Loucy (cell line): ENCODE data around the gene ATAD2B.
"Not testable (repeated sequence)": the region's sequence is repeated elsewhere in the genome, so short reads cannot be mapped to it uniquely, and the experiment has no call there.

Experiments
- H2AFZ ChIP-seq: fragments of 200-600 bp; sonication (generic); 2 replicates; pipeline ENCODE4 v1.6.0; 2016; ENCODE audit warnings: antibody characterized with exemption, mild to moderate bottlenecking, low read length, moderate library complexity
- H3F3A ChIP-seq: fragments of 200-600 bp; 2 replicates; pipeline ENCODE4 v1.6.0; 2016; ENCODE audit warnings: antibody characterized with exemption, low read depth, mild to moderate bottlenecking
- H3K27me3 ChIP-seq: fragments of 200-600 bp; sonication (generic); 2 replicates; pipeline ENCODE4 v1.6.1; 2014; ENCODE audit warnings: low read length, mild to moderate bottlenecking; ENCODE audit not compliant: insufficient read depth, poor library complexity, severe bottlenecking
- H3K36me3 ChIP-seq: fragments of 200-600 bp; sonication (generic); 2 replicates; pipeline ENCODE4 v1.6.1; 2016; ENCODE audit warnings: low read length; ENCODE audit not compliant: insufficient read depth
- H3K4me1 ChIP-seq: fragments of 200-600 bp; sonication (generic); 2 replicates; pipeline ENCODE4 v1.5.1; 2014; ENCODE audit warnings: low read length, mild to moderate bottlenecking; ENCODE audit not compliant: insufficient read depth, poor library complexity, severe bottlenecking
- H3K4me2 ChIP-seq: fragments of 200-600 bp; sonication (generic); 2 replicates; pipeline ENCODE4 v1.6.0; 2014; ENCODE audit warnings: antibody characterized with exemption, low read length, low read depth, mild to moderate bottlenecking; ENCODE audit not compliant: poor library complexity, severe bottlenecking
- H3K4me3 ChIP-seq: fragments of 200-600 bp; sonication (generic); 2 replicates; pipeline ENCODE4 v1.5.1; 2014; ENCODE audit warnings: low read length, mild to moderate bottlenecking, mixed read lengths; ENCODE audit not compliant: poor library complexity, severe bottlenecking
- H3K79me2 ChIP-seq: fragments of 200-600 bp; sonication (generic); 2 replicates; pipeline ENCODE4 v1.6.1; 2014; ENCODE audit warnings: low read length; ENCODE audit not compliant: insufficient read depth
- H3K9ac ChIP-seq: fragments of 200-600 bp; sonication (generic); 2 replicates; pipeline ENCODE4 v1.6.0; 2014; ENCODE audit warnings: mild to moderate bottlenecking, low read depth, low read length, moderate library complexity; ENCODE audit not compliant: poor library complexity, severe bottlenecking
- H3K9me2 ChIP-seq: fragments of 200-600 bp; sonication (generic); replicated peaks from 2 replicates; pipeline ENCODE4 v1.6.1; 2016; ENCODE audit warnings: low read depth, low read length, mixed read lengths
- H3K9me3 ChIP-seq: fragments of 200-600 bp; sonication (generic); 2 replicates; pipeline ENCODE4 v1.6.1; 2014; ENCODE audit warnings: mild to moderate bottlenecking, antibody characterized with exemption, low read length, low read depth; ENCODE audit not compliant: insufficient read depth
- H4K20me1 ChIP-seq: fragments of 200-600 bp; sonication (generic); 2 replicates; pipeline ENCODE4 v1.6.0; 2014; ENCODE audit warnings: antibody characterized with exemption, low read length, mild to moderate bottlenecking; ENCODE audit not compliant: insufficient read depth, poor library complexity, severe bottlenecking
- EZH2phosphoT487 ChIP-seq: fragments of 200-600 bp; IDR thresholded peaks from 2 replicates; pipeline ENCODE4 v1.6.1; 2018; ENCODE audit warnings: antibody characterized with exemption, mild to moderate bottlenecking, moderate library complexity, borderline replicate concordance
- TF ChIP-seq, protein P1 (sequence below): fragments of 200-600 bp; sonication (generic); conservative IDR thresholded peaks from 2 replicates; pipeline ENCODE4 v1.5.1; 2014; ENCODE audit warnings: mild to moderate bottlenecking, antibody characterized with exemption, low read length

Gene ATAD2B

GRCh38 chr2:23746141-23746863 is 180.6 kb downstream of the ATAD2B start:
- H3K4me3 ChIP-seq = no peak overlapping the region
- H2AFZ ChIP-seq = no peak overlapping the region
- no peak for TF ChIP-seq EZH2phosphoT487
- TF ChIP-seq, protein P1, sequence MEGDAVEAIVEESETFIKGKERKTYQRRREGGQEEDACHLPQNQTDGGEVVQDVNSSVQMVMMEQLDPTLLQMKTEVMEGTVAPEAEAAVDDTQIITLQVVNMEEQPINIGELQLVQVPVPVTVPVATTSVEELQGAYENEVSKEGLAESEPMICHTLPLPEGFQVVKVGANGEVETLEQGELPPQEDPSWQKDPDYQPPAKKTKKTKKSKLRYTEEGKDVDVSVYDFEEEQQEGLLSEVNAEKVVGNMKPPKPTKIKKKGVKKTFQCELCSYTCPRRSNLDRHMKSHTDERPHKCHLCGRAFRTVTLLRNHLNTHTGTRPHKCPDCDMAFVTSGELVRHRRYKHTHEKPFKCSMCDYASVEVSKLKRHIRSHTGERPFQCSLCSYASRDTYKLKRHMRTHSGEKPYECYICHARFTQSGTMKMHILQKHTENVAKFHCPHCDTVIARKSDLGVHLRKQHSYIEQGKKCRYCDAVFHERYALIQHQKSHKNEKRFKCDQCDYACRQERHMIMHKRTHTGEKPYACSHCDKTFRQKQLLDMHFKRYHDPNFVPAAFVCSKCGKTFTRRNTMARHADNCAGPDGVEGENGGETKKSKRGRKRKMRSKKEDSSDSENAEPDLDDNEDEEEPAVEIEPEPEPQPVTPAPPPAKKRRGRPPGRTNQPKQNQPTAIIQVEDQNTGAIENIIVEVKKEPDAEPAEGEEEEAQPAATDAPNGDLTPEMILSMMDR = no peak
- H3K36me3 ChIP-seq = peaks cover 14% of the 10 kb centered on the region; the same call in 1 of the 2 replicates
- H3F3A ChIP-seq = 0 out of 2 replicates have a peak, but pooled peaks cover 3% of the 10 kb centered on the region
- H3K9ac ChIP-seq = no peak overlapping the region
- H3K9me3 ChIP-seq = no peaks in the 10 kb centered on the region; the same call in 1 of the 2 replicates
- H3K4me2 ChIP-seq = no peak overlapping the region
- H3K4me1 ChIP-seq = no peaks in the 10 kb centered on the region
- no peaks in the 10 kb centered on the region for H3K9me2 ChIP-seq
- H3K79me2 ChIP-seq = no peaks in the 10 kb centered on the region
- H3K27me3 ChIP-seq = no peaks in the 10 kb centered on the region
- no peaks in the 10 kb centered on the region for H4K20me1 ChIP-seq

DNA sequence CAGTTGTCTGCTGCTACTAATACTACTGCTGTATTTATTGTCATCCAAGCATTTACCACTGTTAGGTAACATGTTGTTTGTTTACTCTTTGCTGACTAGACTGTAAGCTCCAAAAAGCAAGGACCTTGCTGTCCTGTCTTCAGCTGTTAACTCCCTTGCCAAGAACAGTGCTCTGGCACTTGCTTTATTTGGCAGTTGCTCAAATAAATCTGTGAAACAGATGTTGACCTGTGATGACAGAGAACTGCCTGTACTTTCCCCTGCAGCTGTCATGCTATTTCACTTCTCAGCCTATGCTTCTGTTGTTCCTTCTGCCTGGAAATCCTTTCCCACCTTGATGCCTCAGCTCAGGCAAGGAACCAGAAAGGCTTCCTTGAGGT is 181.2 kb downstream of the ATAD2B start:
- Histone ChIP-seq H3F3A (0 out of 2 replicates have a peak, but pooled peaks cover 3% of the 10 kb centered on the region), H3K4me2 (no peak overlapping the region)

DNA sequence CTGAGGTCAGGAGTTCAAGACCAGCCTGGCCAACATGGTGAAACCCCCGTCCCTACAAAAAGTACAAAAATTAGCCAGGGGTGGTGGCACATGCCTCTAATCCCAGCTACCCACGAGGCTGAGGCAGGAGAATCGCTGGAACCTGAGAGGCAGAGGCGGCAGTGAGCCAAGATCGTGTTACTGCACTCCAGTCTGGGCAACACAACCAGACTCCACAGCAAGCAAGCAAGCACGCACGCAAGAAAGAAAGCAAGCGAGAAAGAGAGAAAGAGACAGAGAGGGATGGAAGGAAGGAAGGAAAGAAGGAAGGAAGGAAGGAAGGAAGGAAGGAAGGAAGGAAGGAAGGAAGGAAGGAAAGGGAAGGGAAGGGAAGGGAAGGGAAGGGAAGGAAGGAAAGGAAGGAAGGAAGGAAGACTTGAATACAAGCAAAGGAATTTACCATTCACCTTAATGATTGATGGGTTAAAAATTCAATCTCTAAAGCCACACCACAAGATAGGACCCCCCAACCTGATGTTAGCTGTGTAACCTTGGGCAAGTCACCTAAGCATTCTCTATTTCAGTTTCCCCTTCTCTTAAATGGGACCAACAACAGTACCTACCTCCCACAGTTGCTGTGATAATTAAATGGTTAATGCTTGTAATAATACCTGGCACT is 181.7 kb downstream of the ATAD2B start:
- Histone ChIP-seq H3K79me2 (no peaks in the 10 kb centered on the region), H3K27me3 (no peaks in the 10 kb centered on the region), H3K9me2 (no peaks in the 10 kb centered on the region), H3K36me3 (peaks cover 3% of the 10 kb centered on the region; the same call in 1 of the 2 replicates), H3K9ac (no peak overlapping the region), H2AFZ (no peak overlapping the region), H3K4me3 (no peak overlapping the region), H3F3A (0 out of 2 replicates have a peak, but pooled peaks cover 3% of the 10 kb centered on the region), H3K9me3 (no peaks in the 10 kb centered on the region; the same call in 1 of the 2 replicates), H4K20me1 (no peaks in the 10 kb centered on the region), H3K4me1 (no peaks in the 10 kb centered on the region), H3K4me2 (no peak overlapping the region)
- TF ChIP-seq, protein P1 = no peak
- TF ChIP-seq EZH2phosphoT487 = no peak

More for the DNA sequence above, 181.2 kb downstream of the ATAD2B start:
- H3K79me2 ChIP-seq = no peaks in the 10 kb centered on the region
- no peak overlapping the region for H3K9ac ChIP-seq
- TF ChIP-seq, protein P1 = no peak
- no peak for TF ChIP-seq EZH2phosphoT487
- H2AFZ ChIP-seq = no peak overlapping the region
- H3K4me3 ChIP-seq = no peak overlapping the region
- no peaks in the 10 kb centered on the region; the same call in 1 of the 2 replicates for H3K9me3 ChIP-seq
- H3K27me3 ChIP-seq = no peaks in the 10 kb centered on the region
- H3K36me3 ChIP-seq = peaks cover 9% of the 10 kb centered on the region; the same call in 1 of the 2 replicates
- H3K4me1 ChIP-seq = no peaks in the 10 kb centered on the region
- H3K9me2 ChIP-seq = no peaks in the 10 kb centered on the region
- H4K20me1 ChIP-seq = no peaks in the 10 kb centered on the region

DNA sequence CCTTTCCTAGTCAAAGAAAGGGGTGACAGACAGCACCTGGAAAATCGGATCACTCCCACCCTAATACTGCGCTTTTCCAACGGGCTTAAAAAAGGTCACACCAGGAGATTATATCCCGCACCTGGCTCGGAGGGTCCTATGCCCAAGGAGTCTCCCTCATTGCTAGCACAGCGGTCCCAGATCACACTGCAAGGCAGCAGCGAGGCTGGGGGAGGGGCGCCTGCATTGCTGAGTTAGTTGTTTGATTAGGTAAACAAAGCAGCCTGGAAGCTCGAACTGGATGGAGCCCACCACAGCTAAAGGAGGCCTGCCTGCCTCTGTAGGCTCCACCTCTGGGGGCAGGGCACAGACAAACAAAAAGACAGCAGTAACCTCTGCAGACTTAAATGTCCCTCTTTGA is 190.1 kb downstream of the ATAD2B start:
- not testable (repeated sequence) for H3K36me3 ChIP-seq, H3K9ac ChIP-seq, H3K27me3 ChIP-seq, H3K9me2 ChIP-seq, H3K4me3 ChIP-seq, H3K4me1 ChIP-seq, H3K79me2 ChIP-seq, H3K9me3 ChIP-seq, H4K20me1 ChIP-seq, H2AFZ ChIP-seq, H3F3A ChIP-seq, H3K4me2 ChIP-seq
